GM19438 (cell line): ENCODE data around the gene GTF2H4.
"Not testable (repeated sequence)": the region's sequence is repeated elsewhere in the genome, so short reads cannot be mapped to it uniquely, and the experiment has no call there.

ENCODE experiments used
- ATAC-seq: cut with Tn5 transposase; IDR thresholded peaks from one replicate; pipeline ENCODE4 v1.9.1; 2021; ENCODE audit warnings: low read depth; ENCODE audit not compliant: unreplicated experiment

The GTF2H4 gene

GRCh38 chr6:30893666-30894065 is 14.3 kb upstream of the GTF2H4 start:
- ATAC-seq = no peak

- ATAC-seq = no peak
These were observed 13.6 kb upstream of the GTF2H4 start for GRCh38 chr6:30894381-30894780.

GRCh38 chr6:30894935-30895334 is 13.1 kb upstream of the GTF2H4 start:
- no peak for ATAC-seq

DNA sequence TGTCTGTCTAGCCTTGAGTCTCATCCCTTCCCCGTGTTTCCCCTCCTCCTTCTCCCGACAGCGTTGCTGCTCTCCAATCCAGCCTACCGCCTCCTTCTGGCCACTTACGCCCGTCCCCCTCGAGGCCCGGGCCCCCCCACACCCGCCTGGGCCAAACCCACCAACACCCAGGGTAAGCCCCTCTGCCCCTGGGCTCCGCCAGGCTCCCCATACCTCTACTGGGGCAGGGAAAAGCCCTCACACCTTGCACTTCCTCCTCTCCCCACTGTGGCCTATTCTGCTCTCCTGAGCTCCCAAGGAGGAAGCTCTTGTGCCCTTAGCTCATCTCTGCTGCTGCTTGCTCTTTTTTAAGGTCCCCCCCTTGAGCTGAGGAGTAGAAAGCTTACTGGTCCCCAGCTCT is 12.7 kb upstream of the GTF2H4 start:
- ATAC-seq = no peak

DNA sequence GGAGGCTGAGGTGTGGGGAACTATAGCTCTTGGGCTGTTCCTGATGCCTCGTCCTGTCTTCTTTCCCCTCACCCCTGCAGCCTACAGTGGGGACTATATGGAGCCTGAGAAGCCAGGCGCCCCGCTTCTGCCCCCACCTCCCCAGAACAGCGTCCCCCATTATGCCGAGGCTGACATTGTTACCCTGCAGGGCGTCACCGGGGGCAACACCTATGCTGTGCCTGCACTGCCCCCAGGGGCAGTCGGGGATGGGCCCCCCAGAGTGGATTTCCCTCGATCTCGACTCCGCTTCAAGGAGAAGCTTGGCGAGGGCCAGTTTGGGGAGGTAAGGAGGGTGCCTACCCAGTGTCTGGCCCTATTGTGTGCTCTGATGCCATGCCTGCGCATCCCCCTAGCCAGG is 11.5 kb upstream of the GTF2H4 start:
- no peak for ATAC-seq

GRCh38 chr6:30897882-30898281 is 10.1 kb upstream of the GTF2H4 start:
- ATAC-seq = no peak

DNA sequence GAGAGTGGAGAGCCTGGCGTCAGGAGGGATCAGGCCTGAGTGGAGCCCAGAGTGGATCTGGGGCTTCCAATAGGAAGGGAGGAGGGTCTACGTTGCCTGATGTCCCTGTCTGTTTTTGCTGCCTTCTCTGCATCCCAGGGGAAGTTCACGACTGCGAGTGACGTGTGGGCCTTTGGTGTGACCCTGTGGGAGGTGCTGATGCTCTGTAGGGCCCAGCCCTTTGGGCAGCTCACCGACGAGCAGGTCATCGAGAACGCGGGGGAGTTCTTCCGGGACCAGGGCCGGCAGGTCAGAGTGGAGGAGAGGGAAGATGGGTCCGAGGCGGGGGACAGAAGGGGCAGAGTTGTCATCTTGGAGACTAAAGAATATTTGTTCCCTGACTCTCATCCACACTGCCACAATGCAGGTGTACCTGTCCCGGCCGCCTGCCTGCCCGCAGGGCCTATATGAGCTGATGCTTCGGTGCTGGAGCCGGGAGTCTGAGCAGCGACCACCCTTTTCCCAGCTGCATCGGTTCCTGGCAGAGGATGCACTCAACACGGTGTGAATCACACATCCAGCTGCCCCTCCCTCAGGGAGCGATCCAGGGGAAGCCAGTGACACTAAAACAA is 9.2 kb upstream of the GTF2H4 start:
- no peak for ATAC-seq

DNA sequence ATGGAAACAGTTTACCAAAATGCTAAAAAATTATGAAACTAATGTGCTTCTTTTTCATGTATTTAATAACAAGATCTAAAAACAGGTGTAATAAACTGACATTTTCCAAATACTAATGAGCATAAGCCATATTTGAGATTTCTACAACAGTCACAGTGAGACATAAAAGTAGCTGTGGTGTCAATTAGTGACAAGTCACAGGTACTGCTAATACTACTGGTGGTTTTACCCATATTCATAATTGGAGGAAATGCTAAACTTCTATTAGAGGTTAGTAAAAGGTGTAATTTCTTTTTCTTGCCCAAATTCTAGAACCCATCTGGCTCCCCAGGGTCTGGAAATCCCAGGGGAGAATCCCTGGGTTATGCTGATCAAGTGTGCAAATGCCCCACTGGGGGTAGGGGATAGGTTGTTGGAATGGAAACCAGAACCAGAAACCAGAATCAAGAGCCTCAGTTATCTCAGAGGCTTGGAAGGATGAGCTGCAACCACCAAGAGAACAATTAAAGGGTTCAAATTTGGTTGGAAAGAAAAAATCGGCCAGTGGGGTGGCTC is 7.1 kb upstream of the GTF2H4 start:
- no peak for ATAC-seq

- no peak for ATAC-seq
These were observed 6.6 kb upstream of the GTF2H4 start for GRCh38 chr6:30901436-30901835.

GRCh38 chr6:30902196-30902595 is 5.8 kb upstream of the GTF2H4 start:
- not testable (repeated sequence) for ATAC-seq

GRCh38 chr6:30902709-30903108 is 5.3 kb upstream of the GTF2H4 start:
- no peak for ATAC-seq

DNA sequence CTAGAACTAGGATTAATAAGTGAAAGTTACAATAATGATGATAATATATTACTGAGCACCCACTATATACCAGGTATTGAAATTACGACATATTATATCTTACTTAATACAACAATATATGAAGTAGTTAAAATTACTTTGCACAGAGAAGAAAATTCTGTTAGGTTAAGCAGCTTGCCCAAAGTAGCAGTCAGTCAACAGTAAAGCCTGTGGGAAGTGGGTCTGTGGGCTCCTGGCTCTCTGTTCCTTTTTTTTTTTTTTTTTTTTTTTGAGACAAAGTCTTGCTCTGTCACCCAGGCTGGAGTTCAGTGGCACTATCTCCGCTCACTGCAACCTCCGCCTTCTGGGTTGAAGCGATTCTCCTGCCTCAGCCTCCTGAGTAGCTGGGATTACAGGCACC is 4.8 kb upstream of the GTF2H4 start:
- ATAC-seq = no peak

DNA sequence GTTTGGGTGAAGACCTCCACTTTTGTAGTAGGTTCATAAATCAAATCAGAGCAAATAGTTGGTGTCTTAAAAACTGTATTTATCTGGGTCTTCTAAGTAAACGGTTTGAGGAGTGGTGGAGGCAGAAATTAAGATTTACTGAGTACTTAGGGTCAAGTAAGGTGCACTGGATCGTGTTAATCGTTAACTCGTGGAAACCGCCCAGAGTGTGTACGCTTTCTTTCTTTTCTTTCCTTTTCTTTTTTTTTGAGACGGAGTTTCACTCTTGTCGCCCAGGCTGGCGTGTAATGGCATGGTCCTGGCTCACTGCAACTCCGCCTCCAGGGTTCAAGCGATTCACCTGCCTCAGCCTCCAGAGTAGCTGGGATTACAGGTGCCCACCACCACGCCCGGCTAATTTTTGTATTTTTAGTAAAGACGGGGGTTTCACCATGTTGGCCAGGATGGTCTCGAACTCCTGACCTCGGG is 683 bp upstream of the GTF2H4 start:
- not testable (repeated sequence) for ATAC-seq

DNA sequence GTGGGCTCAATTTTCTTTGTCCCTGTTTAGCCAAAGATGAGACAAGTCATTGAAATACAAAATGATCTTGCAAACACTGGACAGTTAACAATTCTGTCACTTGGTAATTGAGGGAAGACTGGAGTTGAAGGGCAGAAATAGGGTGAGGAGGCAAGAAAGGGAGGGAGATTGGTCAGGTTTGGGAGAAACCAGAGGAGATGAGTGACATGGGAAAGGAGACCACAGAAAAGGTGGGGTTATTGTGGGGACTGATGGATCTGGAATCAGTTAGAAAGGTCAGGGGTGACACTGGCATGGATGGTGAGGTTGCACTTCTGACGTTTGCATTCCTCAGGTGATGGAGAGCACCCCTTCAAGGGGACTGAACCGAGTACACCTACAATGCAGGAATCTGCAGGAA is 693 bp downstream of the GTF2H4 start:
- no peak for ATAC-seq

- not testable (repeated sequence) for ATAC-seq
These were observed 2.5 kb downstream of the GTF2H4 start for GRCh38 chr6:30910473-30910872.

GRCh38 chr6:30912746-30913520 is 4.9 kb downstream of the GTF2H4 start:
- ATAC-seq = no peak

- no peak for ATAC-seq
These were observed 5.7 kb downstream of the GTF2H4 start for GRCh38 chr6:30913721-30914075.

GRCh38 chr6:30914076-30914853 is 6.3 kb downstream of the GTF2H4 start, which contains the start of gene VARS2:
Gene VARS2, plus strand, starts transcription at chr6:30914238. Its CDS starts 599 bp downstream, at chr6:30914837.
- peak; percentile 76 for ATAC-seq

DNA sequence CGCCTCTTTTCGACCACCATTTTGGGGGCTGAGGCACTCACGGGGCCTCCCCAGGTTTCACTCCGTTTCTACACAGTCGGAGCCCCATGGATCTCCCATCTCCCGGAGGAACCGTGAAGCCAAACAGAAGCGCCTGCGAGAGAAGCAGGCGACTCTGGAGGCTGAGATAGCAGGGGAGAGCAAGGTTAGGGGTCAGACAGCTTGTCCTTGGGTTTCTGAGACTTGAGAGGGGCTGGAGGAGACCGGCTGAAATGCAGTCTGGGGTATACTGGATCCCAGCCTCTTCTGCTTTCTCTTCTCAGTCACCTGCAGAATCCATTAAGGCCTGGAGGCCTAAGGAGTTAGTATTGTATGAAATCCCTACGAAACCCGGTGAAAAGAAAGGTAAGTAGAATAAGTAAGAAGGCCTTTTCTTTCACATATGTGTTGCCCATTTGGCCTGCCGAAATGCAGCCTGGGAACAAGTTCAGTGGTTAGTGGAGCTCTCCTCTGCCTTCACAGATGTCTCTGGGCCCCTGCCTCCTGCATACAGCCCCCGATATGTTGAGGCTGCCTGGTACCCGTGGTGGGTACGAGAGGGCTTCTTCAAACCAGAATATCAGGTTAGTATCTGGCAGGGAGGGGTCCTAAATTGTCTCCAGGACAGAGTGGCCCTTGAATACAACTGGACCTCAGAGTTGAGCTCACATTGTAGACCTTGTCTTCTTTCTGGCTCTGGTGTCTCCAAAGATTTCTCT is 7.0 kb downstream of the GTF2H4 start:
- ATAC-seq = no peak

DNA sequence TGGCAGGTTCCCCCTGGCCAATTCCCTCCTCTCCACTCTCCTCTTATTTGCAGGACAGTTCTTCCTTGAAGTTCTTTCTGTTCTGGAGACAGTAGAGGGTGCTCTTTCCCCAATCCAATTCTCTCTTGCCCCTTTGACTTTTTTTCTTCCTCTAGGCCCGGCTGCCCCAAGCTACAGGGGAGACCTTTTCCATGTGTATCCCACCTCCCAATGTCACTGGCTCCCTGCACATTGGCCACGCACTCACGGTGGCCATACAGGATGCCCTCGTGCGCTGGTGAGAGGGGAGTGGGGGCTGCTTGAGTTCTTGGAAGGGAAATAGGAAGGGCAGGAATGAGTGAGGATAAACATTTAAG is 7.6 kb downstream of the GTF2H4 start:
- no peak for ATAC-seq

DNA sequence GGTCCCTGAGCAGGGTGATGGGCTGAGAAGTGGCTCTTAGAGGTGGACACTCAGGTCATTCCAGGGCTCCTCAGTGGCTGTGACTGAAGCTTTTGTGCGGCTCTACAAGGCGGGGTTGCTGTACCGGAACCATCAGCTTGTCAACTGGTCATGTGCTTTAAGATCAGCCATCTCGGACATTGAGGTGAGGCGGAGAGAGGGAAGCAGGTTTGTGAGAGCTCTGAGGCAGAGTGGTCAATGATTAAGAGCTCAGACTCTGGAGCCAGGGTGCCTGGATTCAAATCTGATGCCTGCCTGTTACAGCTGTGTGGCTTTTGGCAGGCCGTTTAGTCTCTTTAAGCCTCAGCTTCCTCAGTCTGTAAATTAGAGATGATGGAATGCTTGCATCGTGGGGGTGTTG is 9.0 kb downstream of the GTF2H4 start:
- no peak for ATAC-seq
